Measurements from ENCODE around the gene MIEN1.
A peak's percentile ranks its signal among the peaks of the same experiment; 100 is the strongest.
"Not testable (repeated sequence)": the region's sequence is repeated elsewhere in the genome, so short reads cannot be mapped to it uniquely, and the experiment has no call there.

Gene MIEN1

GRCh38 chr17:39738983-39739884 is 8.9 kb upstream of the MIEN1 start:
- peak; percentile 55 for DNase-seq

GRCh38 chr17:39738568-39738901 is 8.2 kb upstream of the MIEN1 start:
- DNase-seq, result peak; percentile 62

GRCh38 chr17:39737760-39738567 is 7.6 kb upstream of the MIEN1 start, which contains the start of gene GRB7:
TSS of gene GRB7 (plus strand) at chr17:39737938. CDS start at chr17:39742302, 4,364 bp downstream.
- peak; percentile 83 for DNase-seq

- DNase-seq, result no peak
Measured at GRCh38 chr17:39737206-39737759, 7.0 kb upstream of the MIEN1 start.

- no peak for DNase-seq
Measured at GRCh38 chr17:39736319-39737165, 6.2 kb upstream of the MIEN1 start.

- DNase-seq, result no peak
Measured at GRCh38 chr17:39735882-39736281, 5.5 kb upstream of the MIEN1 start.

- DNase-seq, result no peak
Measured at GRCh38 chr17:39732586-39732985, 2.3 kb upstream of the MIEN1 start.

GRCh38 chr17:39729280-39729851 is 966 bp downstream of the MIEN1 start:
- no peak for DNase-seq

- DNase-seq, result no peak
Measured at GRCh38 chr17:39727556-39727955, 2.8 kb downstream of the MIEN1 start.

GRCh38 chr17:39726617-39727016 is 3.7 kb downstream of the MIEN1 start:
- no peak for DNase-seq

GRCh38 chr17:39725923-39726322 is 4.4 kb downstream of the MIEN1 start:
- DNase-seq, result not testable (repeated sequence)

- no peak for DNase-seq
Measured at GRCh38 chr17:39724731-39725130, 5.6 kb downstream of the MIEN1 start.

GRCh38 chr17:39722965-39723848 is 7.1 kb downstream of the MIEN1 start:
- peak; percentile 28 for DNase-seq

- no peak for DNase-seq
Measured at GRCh38 chr17:39722104-39722503, 8.2 kb downstream of the MIEN1 start.

GRCh38 chr17:39719563-39720355 is 10.6 kb downstream of the MIEN1 start:
- DNase-seq, result no peak

GRCh38 chr17:39717660-39718059 is 12.7 kb downstream of the MIEN1 start:
- DNase-seq, result no peak

GRCh38 chr17:39716879-39717536 is 13.3 kb downstream of the MIEN1 start:
- DNase-seq, result peak; percentile 49

- DNase-seq, result no peak
Measured at GRCh38 chr17:39716073-39716818, 14.1 kb downstream of the MIEN1 start.
